Measurements from ENCODE around the gene STS.

GRCh38 chrX:7134981-7135380 is 12.5 kb upstream of the STS start:
- TF ChIP-seq EZH2 (IDR thresholded peaks at IDR 0.05; ENCODE audit: low read length, unreplicated experiment), result no peak
- TF ChIP-seq CTCF (conservative IDR thresholded peaks at IDR 0.05; ENCODE audit: low read depth, low read length), result no peak
- no peak for TF ChIP-seq EZH2phosphoT487 (IDR thresholded peaks at IDR 0.05; ENCODE audit: borderline replicate concordance, low read length)
